Measurements from ENCODE around the gene FAM209A.
"Not testable (repeated sequence)": the region's sequence is repeated elsewhere in the genome, so short reads cannot be mapped to it uniquely, and the experiment has no call there.

FAM209A gene

DNA sequence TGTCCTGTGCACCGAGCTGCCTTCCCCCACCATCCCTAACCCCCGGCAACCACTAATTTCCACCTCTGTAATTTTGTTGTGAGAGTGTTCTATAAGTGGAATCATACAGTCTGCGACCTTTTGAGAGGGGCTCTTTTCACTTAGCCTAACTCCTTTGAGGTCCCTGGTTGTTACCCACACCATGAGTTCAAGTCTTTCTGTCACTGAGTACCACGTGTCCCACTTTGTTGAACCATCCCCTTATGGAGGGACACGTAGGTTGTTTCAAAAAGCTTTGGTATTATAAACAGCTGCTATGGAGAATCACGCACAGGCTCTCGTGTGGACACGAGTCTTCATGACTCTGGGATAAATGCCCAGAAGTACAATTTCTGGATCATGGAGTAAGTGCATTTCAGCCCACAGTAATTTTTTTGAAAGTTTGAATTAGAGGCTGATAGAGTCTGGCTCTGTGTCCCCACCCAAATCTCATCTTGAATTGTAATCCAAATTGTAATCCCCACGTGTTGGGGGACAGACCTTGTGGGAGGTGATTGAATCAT lies 18.0 kb downstream of the FAM209A start:
- TF ChIP-seq, protein P1, sequence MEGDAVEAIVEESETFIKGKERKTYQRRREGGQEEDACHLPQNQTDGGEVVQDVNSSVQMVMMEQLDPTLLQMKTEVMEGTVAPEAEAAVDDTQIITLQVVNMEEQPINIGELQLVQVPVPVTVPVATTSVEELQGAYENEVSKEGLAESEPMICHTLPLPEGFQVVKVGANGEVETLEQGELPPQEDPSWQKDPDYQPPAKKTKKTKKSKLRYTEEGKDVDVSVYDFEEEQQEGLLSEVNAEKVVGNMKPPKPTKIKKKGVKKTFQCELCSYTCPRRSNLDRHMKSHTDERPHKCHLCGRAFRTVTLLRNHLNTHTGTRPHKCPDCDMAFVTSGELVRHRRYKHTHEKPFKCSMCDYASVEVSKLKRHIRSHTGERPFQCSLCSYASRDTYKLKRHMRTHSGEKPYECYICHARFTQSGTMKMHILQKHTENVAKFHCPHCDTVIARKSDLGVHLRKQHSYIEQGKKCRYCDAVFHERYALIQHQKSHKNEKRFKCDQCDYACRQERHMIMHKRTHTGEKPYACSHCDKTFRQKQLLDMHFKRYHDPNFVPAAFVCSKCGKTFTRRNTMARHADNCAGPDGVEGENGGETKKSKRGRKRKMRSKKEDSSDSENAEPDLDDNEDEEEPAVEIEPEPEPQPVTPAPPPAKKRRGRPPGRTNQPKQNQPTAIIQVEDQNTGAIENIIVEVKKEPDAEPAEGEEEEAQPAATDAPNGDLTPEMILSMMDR (conservative IDR thresholded peaks at IDR 0.05): no peak
- TF ChIP-seq ZFX (IDR thresholded peaks at IDR 0.05): no peak
- H3K27ac ChIP-seq: no peak overlapping the region

DNA sequence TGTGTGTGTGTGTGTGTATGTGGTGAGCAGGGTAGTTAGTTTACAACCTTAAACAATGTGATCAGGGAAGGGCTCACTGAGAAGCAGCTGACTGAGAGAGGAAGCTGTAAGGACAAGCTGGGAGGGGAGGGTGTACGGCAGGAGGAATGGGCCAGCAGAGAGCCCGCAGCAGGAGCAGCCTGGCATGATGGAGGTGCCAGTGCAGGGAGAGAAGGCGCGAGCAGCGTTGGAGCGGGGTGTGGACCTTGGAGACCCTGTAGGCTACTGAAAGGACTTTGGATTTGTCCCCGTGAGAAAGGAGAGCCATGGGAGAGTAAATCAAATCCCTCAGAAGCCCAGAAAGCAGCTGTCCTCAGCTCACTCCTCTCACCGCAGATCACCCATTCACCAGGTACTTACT lies 27.0 kb downstream of the FAM209A start:
- H3K27ac ChIP-seq: no peak overlapping the region
- TF ChIP-seq ZFX (IDR thresholded peaks at IDR 0.05): no peak
- TF ChIP-seq, protein P1 (conservative IDR thresholded peaks at IDR 0.05): no peak

DNA sequence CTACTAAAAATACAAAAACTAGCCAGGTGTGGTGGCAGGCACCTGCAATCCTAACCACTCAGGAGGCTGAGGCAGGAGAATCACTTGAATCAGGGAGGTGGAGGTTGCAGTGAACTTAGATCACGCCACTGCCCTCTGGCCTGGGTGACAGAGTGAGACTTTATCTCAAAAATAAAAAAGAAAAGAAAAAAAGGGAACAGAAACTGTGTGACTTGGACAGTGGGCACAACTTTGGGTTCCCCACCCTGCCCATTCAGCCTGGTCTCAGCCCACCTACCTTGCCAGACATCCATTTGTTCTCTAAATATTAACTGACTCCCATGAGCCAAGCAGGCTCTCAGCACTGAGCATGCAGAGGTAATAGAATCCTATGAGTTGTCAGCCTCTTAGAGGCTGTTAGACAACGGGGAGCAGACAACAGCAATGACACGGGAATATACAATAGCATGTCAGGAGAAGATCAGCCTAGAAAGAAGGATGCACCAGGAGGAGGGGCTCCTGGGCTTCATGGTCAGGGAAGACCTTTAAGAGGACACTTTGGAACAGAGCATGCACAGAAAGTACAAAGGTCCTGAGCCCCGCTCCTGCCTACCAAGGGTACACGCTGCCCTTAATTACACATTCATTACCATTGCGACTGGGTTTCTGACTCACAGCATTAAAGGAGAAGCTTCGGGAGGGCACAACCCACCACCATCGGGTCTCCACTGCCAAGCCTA lies 28.5 kb downstream of the FAM209A start:
- no peak overlapping the region for H3K27ac ChIP-seq
- TF ChIP-seq, protein P1 (conservative IDR thresholded peaks at IDR 0.05): no peak
- TF ChIP-seq ZFX (IDR thresholded peaks at IDR 0.05): no peak

DNA sequence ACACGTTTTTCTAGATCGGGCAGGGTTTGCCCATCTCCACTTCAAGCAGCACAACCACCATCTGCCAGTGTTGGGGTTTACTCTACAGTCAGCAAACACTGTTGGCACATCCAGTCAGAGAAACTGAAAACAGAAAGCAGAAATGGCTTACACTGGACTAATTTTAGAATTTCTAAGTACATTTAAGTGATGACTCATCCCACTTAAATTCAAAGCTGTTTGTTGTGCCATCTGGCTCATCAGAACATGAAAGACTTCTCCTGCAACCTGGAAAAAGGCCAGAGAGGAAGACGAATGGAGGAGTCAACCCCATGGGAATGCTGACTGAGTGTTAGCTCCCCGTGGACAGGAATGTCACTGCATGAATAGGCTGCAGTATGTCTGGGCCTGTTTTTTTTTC lies 30.3 kb downstream of the FAM209A start:
- no peak overlapping the region for H3K27ac ChIP-seq
- TF ChIP-seq ZFX (IDR thresholded peaks at IDR 0.05): no peak
- TF ChIP-seq, protein P1 (conservative IDR thresholded peaks at IDR 0.05): no peak

DNA sequence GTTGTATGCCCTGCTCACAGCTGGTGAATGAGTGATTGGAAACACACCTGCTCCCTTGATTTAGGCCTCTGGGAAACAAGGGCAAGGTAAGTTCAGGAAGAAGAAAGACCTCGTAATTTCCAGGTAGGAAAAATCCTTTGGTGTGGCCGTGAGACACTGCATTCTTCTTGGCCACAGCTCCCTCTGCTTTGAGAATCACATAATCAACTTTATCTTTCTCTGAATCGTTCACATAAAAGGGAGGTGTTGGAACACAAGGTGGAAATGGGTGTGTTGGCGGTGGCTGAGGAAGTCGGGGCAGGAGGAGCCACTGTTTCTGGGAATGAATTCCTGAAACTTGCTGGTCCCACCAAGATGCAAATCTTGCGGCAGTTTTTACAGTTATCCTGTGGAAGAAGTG lies 34.4 kb downstream of the FAM209A start:
- no peak for TF ChIP-seq ZFX (IDR thresholded peaks at IDR 0.05)
- TF ChIP-seq, protein P1 (conservative IDR thresholded peaks at IDR 0.05): no peak

DNA sequence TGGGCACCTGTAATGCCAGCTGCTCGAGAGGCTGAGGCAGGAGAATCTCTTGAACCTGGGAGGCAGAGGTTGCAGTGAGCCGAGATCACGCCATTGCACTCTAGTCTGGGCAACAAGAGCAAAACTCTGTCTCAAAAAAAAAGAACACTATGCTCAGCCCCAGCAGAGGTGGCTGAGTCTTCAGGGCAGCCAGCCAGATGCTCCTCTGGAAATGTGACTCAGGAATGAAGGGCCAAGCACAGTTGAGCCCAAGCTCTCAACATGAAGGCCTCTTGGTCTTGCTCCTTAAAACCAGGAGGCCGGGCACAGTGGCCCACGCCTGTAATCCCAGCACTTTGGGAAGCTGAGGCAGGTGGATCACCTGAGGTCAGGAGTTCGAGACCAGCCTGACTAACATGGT lies 40.0 kb downstream of the FAM209A start:
- H3K27ac ChIP-seq: not testable (repeated sequence)

More for the DNA sequence above, 34.4 kb downstream of the FAM209A start:
- H3K27ac ChIP-seq: no peak overlapping the region

DNA sequence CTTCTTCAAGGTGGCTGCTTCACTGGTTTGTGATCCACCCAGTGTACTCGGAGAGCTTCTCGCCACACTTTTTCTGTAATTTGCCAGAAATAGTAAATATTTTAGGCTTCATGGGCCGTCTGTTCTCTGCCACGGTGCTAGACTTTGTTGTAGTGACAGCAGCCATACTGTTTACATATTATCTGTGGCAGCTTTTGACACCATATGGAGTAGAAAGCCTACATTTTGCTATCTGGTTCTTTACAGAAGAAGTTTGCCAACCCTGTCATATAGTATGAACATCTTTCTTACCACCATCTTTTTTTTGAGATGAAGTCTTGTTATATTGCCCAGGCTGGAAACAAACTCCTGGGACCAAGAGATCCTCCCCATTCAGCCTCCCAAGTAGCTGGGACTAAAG lies 41.0 kb downstream of the FAM209A start:
- no peak for TF ChIP-seq ZFX (IDR thresholded peaks at IDR 0.05)
- TF ChIP-seq, protein P1 (conservative IDR thresholded peaks at IDR 0.05): no peak
- no peak overlapping the region for H3K27ac ChIP-seq

DNA sequence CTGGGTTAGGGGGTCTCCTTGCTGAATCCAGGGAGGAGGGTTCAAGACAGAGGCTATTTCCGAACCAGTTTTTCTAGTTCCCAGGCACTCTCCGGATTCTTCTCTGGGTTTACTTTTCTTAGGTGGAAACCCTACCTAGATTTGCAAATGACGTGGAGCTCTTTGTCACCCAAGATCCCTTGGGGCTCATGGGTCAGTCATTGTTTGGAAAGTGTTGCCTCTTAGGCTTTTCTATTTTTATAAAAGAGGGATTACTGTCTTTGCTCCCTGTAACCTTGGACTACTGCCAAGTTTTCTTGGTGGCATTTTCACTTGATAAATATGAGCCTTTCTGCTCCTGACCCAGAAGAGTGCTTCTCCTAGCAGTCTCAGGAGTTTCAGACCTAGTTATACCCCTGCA lies 42.1 kb downstream of the FAM209A start:
- H3K27ac ChIP-seq: no peak overlapping the region
- TF ChIP-seq ZFX (IDR thresholded peaks at IDR 0.05): no peak
- TF ChIP-seq, protein P1 (conservative IDR thresholded peaks at IDR 0.05): no peak

Measured in C4-2B (cell line).